ENCODE data around the gene AHDC1.

- TF ChIP-seq, protein P1, sequence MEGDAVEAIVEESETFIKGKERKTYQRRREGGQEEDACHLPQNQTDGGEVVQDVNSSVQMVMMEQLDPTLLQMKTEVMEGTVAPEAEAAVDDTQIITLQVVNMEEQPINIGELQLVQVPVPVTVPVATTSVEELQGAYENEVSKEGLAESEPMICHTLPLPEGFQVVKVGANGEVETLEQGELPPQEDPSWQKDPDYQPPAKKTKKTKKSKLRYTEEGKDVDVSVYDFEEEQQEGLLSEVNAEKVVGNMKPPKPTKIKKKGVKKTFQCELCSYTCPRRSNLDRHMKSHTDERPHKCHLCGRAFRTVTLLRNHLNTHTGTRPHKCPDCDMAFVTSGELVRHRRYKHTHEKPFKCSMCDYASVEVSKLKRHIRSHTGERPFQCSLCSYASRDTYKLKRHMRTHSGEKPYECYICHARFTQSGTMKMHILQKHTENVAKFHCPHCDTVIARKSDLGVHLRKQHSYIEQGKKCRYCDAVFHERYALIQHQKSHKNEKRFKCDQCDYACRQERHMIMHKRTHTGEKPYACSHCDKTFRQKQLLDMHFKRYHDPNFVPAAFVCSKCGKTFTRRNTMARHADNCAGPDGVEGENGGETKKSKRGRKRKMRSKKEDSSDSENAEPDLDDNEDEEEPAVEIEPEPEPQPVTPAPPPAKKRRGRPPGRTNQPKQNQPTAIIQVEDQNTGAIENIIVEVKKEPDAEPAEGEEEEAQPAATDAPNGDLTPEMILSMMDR (IDR thresholded peaks at IDR 0.05), result no peak
- no peak for TF ChIP-seq POLR2A (IDR thresholded peaks at IDR 0.05)
These were observed 51.0 kb downstream of the AHDC1 start for GRCh38 chr1:27552911-27553420.
